AG09309 (cell line): ENCODE data around the gene DENND1B.
"Not testable (repeated sequence)": the region's sequence is repeated elsewhere in the genome, so short reads cannot be mapped to it uniquely, and the experiment has no call there.

Experiments used
- DNase-seq: peaks from one replicate; pipeline ENCODE4 v3.0.0-alpha.2; 2010; ENCODE audit warnings: low read depth
- H3K4me3 ChIP-seq: 2 replicates; pipeline ENCODE4 v1.5.1; 2011; ENCODE audit warnings: mild to moderate bottlenecking, low read depth, low read length, moderate library complexity; ENCODE audit not compliant: control insufficient read depth
- CTCF ChIP-seq: IDR thresholded peaks from 2 replicates; pipeline ENCODE4 v1.5.1; 2011; ENCODE audit warnings: mild to moderate bottlenecking, low read depth, low read length, inconsistent platforms; ENCODE audit not compliant: insufficient read depth, control insufficient read depth; ENCODE audit errors: missing control alignments

DENND1B gene

GRCh38 chr1:197515421-197515820 is 259.9 kb downstream of the DENND1B start:
- H3K4me3 ChIP-seq, result no peak overlapping the region
- DNase-seq, result no peak
- TF ChIP-seq CTCF, result no peak

GRCh38 chr1:197510691-197511378 is 264.4 kb downstream of the DENND1B start:
- no peak overlapping the region for H3K4me3 ChIP-seq
- DNase-seq, result no peak
- no peak for TF ChIP-seq CTCF

GRCh38 chr1:197496722-197497121 is 278.6 kb downstream of the DENND1B start:
- no peak for TF ChIP-seq CTCF
- DNase-seq, result no peak
- H3K4me3 ChIP-seq, result no peak overlapping the region

- not testable (repeated sequence) for H3K4me3 ChIP-seq
These were observed 283.8 kb downstream of the DENND1B start for GRCh38 chr1:197491505-197491904.

GRCh38 chr1:197486946-197487345 is 288.3 kb downstream of the DENND1B start:
- no peak for TF ChIP-seq CTCF
- no peak for DNase-seq
- H3K4me3 ChIP-seq, result no peak overlapping the region

More at GRCh38 chr1:197491505-197491904, 283.8 kb downstream of the DENND1B start:
- DNase-seq, result not testable (repeated sequence)

GRCh38 chr1:197485790-197486189 is 289.5 kb downstream of the DENND1B start:
- no peak overlapping the region for H3K4me3 ChIP-seq
- DNase-seq, result no peak
- no peak for TF ChIP-seq CTCF

- no peak overlapping the region for H3K4me3 ChIP-seq
- TF ChIP-seq CTCF, result no peak
- no peak for DNase-seq
These were observed 294.2 kb downstream of the DENND1B start for GRCh38 chr1:197481101-197481500.
